GM12878 (cell line): ENCODE results near the gene GANAB. TPM values are rescaled to one million over a fixed set of nuclear protein-coding genes. Genes with fewer than 3 reads are reported as not detected.

Experiments
- ATF7 ChIP-seq: fragments of 450-650 bp; IDR thresholded peaks from 2 replicates; pipeline ENCODE4 v1.6.1; 2016; ENCODE audit warnings: low read depth, mild to moderate bottlenecking
- DPF2 ChIP-seq: fragments of 450-650 bp; IDR thresholded peaks from 2 replicates; pipeline ENCODE4 v1.6.1; 2017; ENCODE audit warnings: mild to moderate bottlenecking
- EP300 ChIP-seq, 2 experiments: fragments of 150-350 bp in 1 of 2; IDR thresholded peaks; 2 replicates each; pipeline ENCODE4 v1.6.1; 2011 to 2012; ENCODE audit warnings: low read depth in 2 of 2, low read length in 2 of 2, borderline replicate concordance in 1 of 2, improper control_type of control experiment in 1 of 2, inconsistent platforms in 1 of 2; ENCODE audit not compliant: control insufficient read depth in 1 of 2
- ETV6 ChIP-seq, 2 experiments: fragments of 450-650 bp in 1 of 2; IDR thresholded peaks in 1 of 2; conservative IDR thresholded peaks in 1 of 2; 2 replicates each; pipeline ENCODE4 v1.6.1; 2014; ENCODE audit warnings: antibody characterized with exemption in 1 of 2, borderline replicate concordance in 1 of 2, low read depth in 1 of 2, mild to moderate bottlenecking in 1 of 2, moderate library complexity in 1 of 2
- EZH2 ChIP-seq: IDR thresholded peaks from 2 replicates; pipeline ENCODE4 v1.6.1; 2012; ENCODE audit warnings: low read depth, mild to moderate bottlenecking, control low read depth, inconsistent platforms, low read length, borderline replicate concordance; ENCODE audit not compliant: control insufficient read depth
- FOXM1 ChIP-seq: IDR thresholded peaks from 2 replicates; pipeline ENCODE4 v1.6.1; 2012; ENCODE audit warnings: low read depth, mild to moderate bottlenecking, inconsistent platforms, low read length, moderate library complexity
- NFYA ChIP-seq: IDR thresholded peaks from 2 replicates; pipeline ENCODE4 v1.6.1; 2011; ENCODE audit warnings: low read depth, mild to moderate bottlenecking, low read length, improper control_type of control experiment, borderline replicate concordance
- NR2C2 ChIP-seq: IDR thresholded peaks from 2 replicates; pipeline ENCODE4 v1.6.1; 2011; ENCODE audit warnings: borderline replicate concordance, low read depth; ENCODE audit not compliant: control insufficient read depth, insufficient read length
- POLR2A ChIP-seq: IDR thresholded peaks from 2 replicates; pipeline ENCODE4 v1.6.1; 2011; ENCODE audit warnings: low read depth, mild to moderate bottlenecking, low read length
- RB1 ChIP-seq: fragments of 450-650 bp; formaldehyde crosslinking; IDR thresholded peaks from 2 replicates; pipeline ENCODE4 v1.6.1; 2017; ENCODE audit warnings: mild to moderate bottlenecking, borderline replicate concordance
- RFX5 ChIP-seq: IDR thresholded peaks from 2 replicates; pipeline ENCODE4 v1.6.1; 2011; ENCODE audit warnings: low read depth, low read length, improper control_type of control experiment
- SIX5 ChIP-seq: IDR thresholded peaks from 2 replicates; pipeline ENCODE4 v1.6.1; 2011; ENCODE audit warnings: mild to moderate bottlenecking, low read depth, low read length, moderate library complexity; ENCODE audit not compliant: severe bottlenecking
- SREBF2 ChIP-seq: IDR thresholded peaks from 2 replicates; pipeline ENCODE4 v1.6.1; 2012; ENCODE audit warnings: mild to moderate bottlenecking, low read length
- ZSCAN29 ChIP-seq: fragments of 450-650 bp; IDR thresholded peaks from 2 replicates; pipeline ENCODE4 v1.6.1; 2017; ENCODE audit warnings: mild to moderate bottlenecking, moderate library complexity
- polyA plus RNA-seq, 11 experiments: library from polyadenylated mRNA; depleted of rRNA in 4 of 11; unstranded in 6 of 11; stranded (reverse) in 5 of 11; fragments of >200 nt; fragmentation: Nextera tagmentation in 4 of 11; fragmentation: Illumina TruSeq in 1 of 11; extraction: Ambion mirVana in 4 of 11; extraction: Trizol in 1 of 11; gene quantifications; 1 replicate in 1 of 11; 2 replicates in 10 of 11; pipeline versions ENCODE4 v1.2.1 to v1.2.3, GENCODE V29; 2011 to 2016; ENCODE audit warnings: inconsistent platforms in 2 of 11, missing spikeins in 2 of 11, low read depth in 1 of 11
- total RNA-seq, 4 experiments: library from RNA; depleted of rRNA in 3 of 4; stranded (reverse); fragments of >200 nt in 3 of 4; fragmentation: Illumina TruSeq in 1 of 4; extraction: Trizol in 1 of 4; gene quantifications; 2 replicates each; pipeline versions ENCODE4 v1.2.1 to v1.2.3, GENCODE V29; 2013 to 2021
- TF ChIP-seq, protein P1 (sequence below): fragments of 450-650 bp; IDR thresholded peaks from 2 replicates; pipeline ENCODE4 v1.6.1; 2017; ENCODE audit warnings: antibody characterized with exemption, mild to moderate bottlenecking, moderate library complexity
- TF ChIP-seq, protein P2 (sequence below): fragments of 450-650 bp; IDR thresholded peaks from 2 replicates; pipeline ENCODE4 v1.6.1; 2016; ENCODE audit warnings: mild to moderate bottlenecking, moderate library complexity, borderline replicate concordance
- TF ChIP-seq, protein P3 (sequence below): fragments of 450-650 bp; IDR thresholded peaks from 2 replicates; pipeline ENCODE4 v1.6.1; 2016; ENCODE audit warnings: mild to moderate bottlenecking
- TF ChIP-seq, protein P4 (sequence below): IDR thresholded peaks from 2 replicates; pipeline ENCODE4 v1.6.1; 2012; ENCODE audit warnings: low read depth, low read length, improper control_type of control experiment
- TF ChIP-seq, protein P5 (sequence below): IDR thresholded peaks from 2 replicates; pipeline ENCODE4 v1.6.1; 2011; ENCODE audit warnings: low read depth, low read length, improper control_type of control experiment, borderline replicate concordance

Gene GANAB
- total and polyA plus RNA-seq, 10 of the 15 experiments (the other 5 are each of a cell fraction or from before 2014, with no cell fraction given) = 4.5 to 175 (median 102) TPM

DNA sequence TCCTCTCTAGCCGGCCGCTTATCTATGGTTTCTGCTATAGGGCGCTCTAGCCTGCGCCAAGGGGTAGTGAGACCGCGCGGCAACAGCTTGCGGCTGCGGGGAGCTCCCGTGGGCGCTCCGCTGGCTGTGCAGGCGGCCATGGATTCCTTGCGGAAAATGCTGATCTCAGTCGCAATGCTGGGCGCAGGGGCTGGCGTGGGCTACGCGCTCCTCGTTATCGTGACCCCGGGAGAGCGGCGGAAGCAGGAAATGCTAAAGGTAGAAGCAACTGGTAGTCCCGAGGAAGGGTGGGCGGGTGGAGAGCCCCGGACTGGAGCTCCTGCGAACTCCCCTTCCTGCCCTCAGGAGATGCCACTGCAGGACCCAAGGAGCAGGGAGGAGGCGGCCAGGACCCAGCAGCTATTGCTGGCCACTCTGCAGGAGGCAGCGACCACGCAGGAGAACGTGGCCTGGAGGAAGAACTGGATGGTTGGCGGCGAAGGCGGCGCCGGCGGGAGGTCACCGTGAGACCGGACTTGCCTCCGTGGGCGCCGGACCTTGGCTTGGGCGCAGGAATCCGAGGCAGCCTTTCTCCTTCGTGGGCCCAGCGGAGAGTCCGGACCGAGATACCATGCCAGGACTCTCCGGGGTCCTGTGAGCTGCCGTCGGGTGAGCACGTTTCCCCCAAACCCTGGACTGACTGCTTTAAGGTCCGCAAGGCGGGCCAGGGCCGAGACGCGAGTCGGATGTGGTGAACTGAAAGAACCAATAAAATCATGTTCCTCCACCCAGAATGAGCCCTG lies 25.4 kb upstream of the GANAB start, which contains the start of the genes LBHD1 and UQCC3 (continued):
- TF ChIP-seq NR2C2 = no peak
- no peak for TF ChIP-seq ATF7
- TF ChIP-seq SIX5 = no peak
- TF ChIP-seq, protein P1, sequence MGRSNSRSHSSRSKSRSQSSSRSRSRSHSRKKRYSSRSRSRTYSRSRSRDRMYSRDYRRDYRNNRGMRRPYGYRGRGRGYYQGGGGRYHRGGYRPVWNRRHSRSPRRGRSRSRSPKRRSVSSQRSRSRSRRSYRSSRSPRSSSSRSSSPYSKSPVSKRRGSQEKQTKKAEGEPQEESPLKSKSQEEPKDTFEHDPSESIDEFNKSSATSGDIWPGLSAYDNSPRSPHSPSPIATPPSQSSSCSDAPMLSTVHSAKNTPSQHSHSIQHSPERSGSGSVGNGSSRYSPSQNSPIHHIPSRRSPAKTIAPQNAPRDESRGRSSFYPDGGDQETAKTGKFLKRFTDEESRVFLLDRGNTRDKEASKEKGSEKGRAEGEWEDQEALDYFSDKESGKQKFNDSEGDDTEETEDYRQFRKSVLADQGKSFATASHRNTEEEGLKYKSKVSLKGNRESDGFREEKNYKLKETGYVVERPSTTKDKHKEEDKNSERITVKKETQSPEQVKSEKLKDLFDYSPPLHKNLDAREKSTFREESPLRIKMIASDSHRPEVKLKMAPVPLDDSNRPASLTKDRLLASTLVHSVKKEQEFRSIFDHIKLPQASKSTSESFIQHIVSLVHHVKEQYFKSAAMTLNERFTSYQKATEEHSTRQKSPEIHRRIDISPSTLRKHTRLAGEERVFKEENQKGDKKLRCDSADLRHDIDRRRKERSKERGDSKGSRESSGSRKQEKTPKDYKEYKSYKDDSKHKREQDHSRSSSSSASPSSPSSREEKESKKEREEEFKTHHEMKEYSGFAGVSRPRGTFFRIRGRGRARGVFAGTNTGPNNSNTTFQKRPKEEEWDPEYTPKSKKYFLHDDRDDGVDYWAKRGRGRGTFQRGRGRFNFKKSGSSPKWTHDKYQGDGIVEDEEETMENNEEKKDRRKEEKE = no peak
- peak; percentile 90; the same call in 1 of the 2 replicates for TF ChIP-seq RB1
- TF ChIP-seq EP300 (IDR thresholded peaks at IDR 0.05; ENCODE audit: borderline replicate concordance in 1 of 2, control insufficient read depth in 1 of 2, low read depth in 2 of 2, low read length in 2 of 2) = no peak
- TF ChIP-seq, protein P2, sequence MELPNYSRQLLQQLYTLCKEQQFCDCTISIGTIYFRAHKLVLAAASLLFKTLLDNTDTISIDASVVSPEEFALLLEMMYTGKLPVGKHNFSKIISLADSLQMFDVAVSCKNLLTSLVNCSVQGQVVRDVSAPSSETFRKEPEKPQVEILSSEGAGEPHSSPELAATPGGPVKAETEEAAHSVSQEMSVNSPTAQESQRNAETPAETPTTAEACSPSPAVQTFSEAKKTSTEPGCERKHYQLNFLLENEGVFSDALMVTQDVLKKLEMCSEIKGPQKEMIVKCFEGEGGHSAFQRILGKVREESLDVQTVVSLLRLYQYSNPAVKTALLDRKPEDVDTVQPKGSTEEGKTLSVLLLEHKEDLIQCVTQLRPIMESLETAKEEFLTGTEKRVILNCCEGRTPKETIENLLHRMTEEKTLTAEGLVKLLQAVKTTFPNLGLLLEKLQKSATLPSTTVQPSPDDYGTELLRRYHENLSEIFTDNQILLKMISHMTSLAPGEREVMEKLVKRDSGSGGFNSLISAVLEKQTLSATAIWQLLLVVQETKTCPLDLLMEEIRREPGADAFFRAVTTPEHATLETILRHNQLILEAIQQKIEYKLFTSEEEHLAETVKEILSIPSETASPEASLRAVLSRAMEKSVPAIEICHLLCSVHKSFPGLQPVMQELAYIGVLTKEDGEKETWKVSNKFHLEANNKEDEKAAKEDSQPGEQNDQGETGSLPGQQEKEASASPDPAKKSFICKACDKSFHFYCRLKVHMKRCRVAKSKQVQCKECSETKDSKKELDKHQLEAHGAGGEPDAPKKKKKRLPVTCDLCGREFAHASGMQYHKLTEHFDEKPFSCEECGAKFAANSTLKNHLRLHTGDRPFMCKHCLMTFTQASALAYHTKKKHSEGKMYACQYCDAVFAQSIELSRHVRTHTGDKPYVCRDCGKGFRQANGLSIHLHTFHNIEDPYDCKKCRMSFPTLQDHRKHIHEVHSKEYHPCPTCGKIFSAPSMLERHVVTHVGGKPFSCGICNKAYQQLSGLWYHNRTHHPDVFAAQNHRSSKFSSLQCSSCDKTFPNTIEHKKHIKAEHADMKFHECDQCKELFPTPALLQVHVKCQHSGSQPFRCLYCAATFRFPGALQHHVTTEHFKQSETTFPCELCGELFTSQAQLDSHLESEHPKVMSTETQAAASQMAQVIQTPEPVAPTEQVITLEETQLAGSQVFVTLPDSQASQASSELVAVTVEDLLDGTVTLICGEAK = peak; percentile 86; the same call in 1 of the 2 replicates
- TF ChIP-seq, protein P3, sequence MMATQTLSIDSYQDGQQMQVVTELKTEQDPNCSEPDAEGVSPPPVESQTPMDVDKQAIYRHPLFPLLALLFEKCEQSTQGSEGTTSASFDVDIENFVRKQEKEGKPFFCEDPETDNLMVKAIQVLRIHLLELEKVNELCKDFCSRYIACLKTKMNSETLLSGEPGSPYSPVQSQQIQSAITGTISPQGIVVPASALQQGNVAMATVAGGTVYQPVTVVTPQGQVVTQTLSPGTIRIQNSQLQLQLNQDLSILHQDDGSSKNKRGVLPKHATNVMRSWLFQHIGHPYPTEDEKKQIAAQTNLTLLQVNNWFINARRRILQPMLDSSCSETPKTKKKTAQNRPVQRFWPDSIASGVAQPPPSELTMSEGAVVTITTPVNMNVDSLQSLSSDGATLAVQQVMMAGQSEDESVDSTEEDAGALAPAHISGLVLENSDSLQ = peak; percentile 36; the same call in 1 of the 2 replicates
- TF ChIP-seq, protein P4, sequence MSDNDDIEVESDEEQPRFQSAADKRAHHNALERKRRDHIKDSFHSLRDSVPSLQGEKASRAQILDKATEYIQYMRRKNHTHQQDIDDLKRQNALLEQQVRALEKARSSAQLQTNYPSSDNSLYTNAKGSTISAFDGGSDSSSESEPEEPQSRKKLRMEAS = peak; percentile 58
- TF ChIP-seq POLR2A = peak; percentile 82
- TF ChIP-seq EZH2 = no peak
- TF ChIP-seq, protein P5, sequence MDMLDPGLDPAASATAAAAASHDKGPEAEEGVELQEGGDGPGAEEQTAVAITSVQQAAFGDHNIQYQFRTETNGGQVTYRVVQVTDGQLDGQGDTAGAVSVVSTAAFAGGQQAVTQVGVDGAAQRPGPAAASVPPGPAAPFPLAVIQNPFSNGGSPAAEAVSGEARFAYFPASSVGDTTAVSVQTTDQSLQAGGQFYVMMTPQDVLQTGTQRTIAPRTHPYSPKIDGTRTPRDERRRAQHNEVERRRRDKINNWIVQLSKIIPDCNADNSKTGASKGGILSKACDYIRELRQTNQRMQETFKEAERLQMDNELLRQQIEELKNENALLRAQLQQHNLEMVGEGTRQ = no peak
- no peak for TF ChIP-seq ZSCAN29
- TF ChIP-seq SREBF2 = no peak
- TF ChIP-seq DPF2 = peak; percentile 67
- TF ChIP-seq RFX5 = 0 out of 2 replicates have a peak, but pooled peaks have one; percentile 49
- TF ChIP-seq ETV6 (conservative IDR thresholded peaks at IDR 0.05 in 1 of 2, IDR thresholded peaks at IDR 0.05 in 1 of 2; ENCODE audit: borderline replicate concordance in 1 of 2, low read depth in 1 of 2) = 0 out of 4 replicates have a peak, but pooled peaks of 1 of the 2 experiments have one; percentile 48
- TF ChIP-seq FOXM1 = peak; percentile 32; the same call in 1 of the 2 replicates
- TF ChIP-seq NFYA = no peak
